Measurements from ENCODE around the gene TNS4. TPM values are rescaled to one million over a fixed set of nuclear protein-coding genes. Genes with fewer than 3 reads are reported as not detected.

The TNS4 gene
- total RNA-seq, 1 experiment from 2014 or later = 0.40 TPM

GRCh38 chr17:40517981-40518380, 16.6 kb upstream of the TNS4 start:
- no peak for DNase-seq (ENCODE audit: low read depth)

GRCh38 chr17:40517286-40517662, 15.9 kb upstream of the TNS4 start:
- DNase-seq (ENCODE audit: low read depth) = no peak

- DNase-seq (ENCODE audit: low read depth) = peak; percentile 88
These were observed 15.3 kb upstream of the TNS4 start for GRCh38 chr17:40516581-40517285.

GRCh38 chr17:40515491-40516041, 14.1 kb upstream of the TNS4 start:
- DNase-seq (ENCODE audit: low read depth) = no peak

GRCh38 chr17:40515011-40515410, 13.6 kb upstream of the TNS4 start:
- DNase-seq (ENCODE audit: low read depth) = no peak

- no peak for DNase-seq (ENCODE audit: low read depth)
These were observed 12.8 kb upstream of the TNS4 start for GRCh38 chr17:40514013-40514875.

GRCh38 chr17:40511667-40512220, 10.3 kb upstream of the TNS4 start:
- no peak for DNase-seq (ENCODE audit: low read depth)

GRCh38 chr17:40511136-40511535, 9.7 kb upstream of the TNS4 start:
- DNase-seq (ENCODE audit: low read depth) = no peak

- peak; percentile 98 for DNase-seq (ENCODE audit: low read depth)
These were observed 8.9 kb upstream of the TNS4 start for GRCh38 chr17:40510328-40510648.

GRCh38 chr17:40509626-40510327, 8.4 kb upstream of the TNS4 start:
- peak; percentile 62 for DNase-seq (ENCODE audit: low read depth)

- no peak for DNase-seq (ENCODE audit: low read depth)
These were observed 5.4 kb upstream of the TNS4 start for GRCh38 chr17:40506786-40507185.

GRCh38 chr17:40503154-40503553, 1.7 kb upstream of the TNS4 start:
- no peak for DNase-seq (ENCODE audit: low read depth)

- no peak for DNase-seq (ENCODE audit: low read depth)
These were observed 1.3 kb upstream of the TNS4 start for GRCh38 chr17:40502716-40503115.

GRCh38 chr17:40500709-40501108, 714 bp downstream of the TNS4 start:
- no peak for DNase-seq (ENCODE audit: low read depth)

GRCh38 chr17:40500190-40500589, 1.2 kb downstream of the TNS4 start:
- DNase-seq (ENCODE audit: low read depth) = no peak

- DNase-seq (ENCODE audit: low read depth) = peak; percentile 80
These were observed 1.8 kb downstream of the TNS4 start for GRCh38 chr17:40499551-40500189.

- DNase-seq (ENCODE audit: low read depth) = no peak
These were observed 2.9 kb downstream of the TNS4 start for GRCh38 chr17:40498281-40499084.

GRCh38 chr17:40497695-40498094, 3.7 kb downstream of the TNS4 start:
- peak; percentile 53 for DNase-seq (ENCODE audit: low read depth)

- no peak for DNase-seq (ENCODE audit: low read depth)
These were observed 4.6 kb downstream of the TNS4 start for GRCh38 chr17:40496634-40497420.

- DNase-seq (ENCODE audit: low read depth) = no peak
These were observed 5.3 kb downstream of the TNS4 start for GRCh38 chr17:40496170-40496569.

All from Daoy (cell line).